ENCODE results near the gene ACBD6. TPM values are rescaled to one million over a fixed set of nuclear protein-coding genes. Genes with fewer than 3 reads are reported as not detected.

The ACBD6 gene
- total and polyA plus RNA-seq, 2 of the 4 experiments (the other 2 are of a cell fraction): 52.5 to 59.1 TPM

DNA sequence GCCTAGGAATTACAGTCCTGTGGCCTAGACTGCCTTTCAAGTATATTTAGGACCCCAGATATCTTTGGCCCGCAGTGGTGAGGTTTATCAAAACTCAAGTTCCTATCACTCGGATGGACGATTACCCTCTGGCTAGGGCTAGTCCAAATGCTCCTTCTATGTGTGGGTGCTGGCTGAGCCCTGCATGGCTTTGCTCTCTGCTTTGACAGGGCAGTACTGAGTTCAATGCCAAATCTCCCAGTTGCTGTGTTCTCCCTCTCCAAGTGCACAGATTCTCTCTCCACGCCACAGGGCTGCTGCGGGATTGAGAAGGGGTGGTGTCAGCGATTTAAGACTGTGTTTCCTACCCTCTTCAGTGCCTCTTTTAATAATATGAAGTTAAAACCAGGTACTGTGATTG lies 175.3 kb downstream of the ACBD6 start:
- Histone ChIP-seq H2BK120ac (ENCODE audit: low read depth, low read length) (no peak overlapping the region), H2BK20ac (ENCODE audit: low read depth, low read length) (no peak overlapping the region), H2AK9ac (replicated peaks; ENCODE audit: low read depth, low read length, poor library complexity) (no peak overlapping the region), H3K14ac (replicated peaks; ENCODE audit: low read depth, low read length) (no peak overlapping the region), H3K79me1 (ENCODE audit: low read depth in 1 of 2, low read length in 2 of 2) (peaks cover 0 to 26% of the 10 kb centered on the region in 2 experiments), H2AFZ (replicated peaks; ENCODE audit: low read length, poor library complexity) (no peak overlapping the region), H4K91ac (ENCODE audit: insufficient read depth, low read depth, low read length) (no peak overlapping the region), H3K36me3 (ENCODE audit: control insufficient read depth, insufficient read depth, low read length) (peaks cover 2% of the 10 kb centered on the region; the same call in 1 of the 2 replicates), H4K20me1 (ENCODE audit: insufficient read depth, low read length) (peaks cover 8% of the 10 kb centered on the region; the same call in 1 of the 2 replicates), H2BK5ac (ENCODE audit: low read depth, low read length, poor library complexity, severe bottlenecking) (no peak overlapping the region), H2BK15ac (ENCODE audit: low read depth, low read length) (no peak overlapping the region), H4K8ac (ENCODE audit: low read depth in 2 of 2, low read length in 2 of 2) (no peak overlapping the region), H3K56ac (ENCODE audit: extremely low read depth, insufficient read depth, low read length) (no peak overlapping the region), H3K9ac (ENCODE audit: low read depth, low read length) (no peak overlapping the region), H3K18ac (ENCODE audit: low read depth, low read length) (no peak overlapping the region), H2AK5ac (ENCODE audit: low read depth, low read length) (no peak overlapping the region), H3K27ac (ENCODE audit: insufficient read depth, low read length) (no peak overlapping the region), H4K5ac (ENCODE audit: low read depth, low read length) (no peak overlapping the region), H3K9me1 (ENCODE audit: insufficient read depth, low read length) (peaks cover 6% of the 10 kb centered on the region; the same call in 1 of the 2 replicates), H3K4ac (ENCODE audit: low read depth, low read length) (no peak overlapping the region), H3K27me3 (ENCODE audit: control insufficient read depth, insufficient read depth, low read length) (no peaks in the 10 kb centered on the region), H3K4me1 (ENCODE audit: control insufficient read depth, insufficient read depth, low read length) (no peaks in the 10 kb centered on the region), H3K4me2 (ENCODE audit: low read depth, low read length) (no peak overlapping the region), H3K9me3 (ENCODE audit: control insufficient read depth, insufficient read depth, low read length) (no peaks in the 10 kb centered on the region), H3K23ac (ENCODE audit: low read depth, low read length) (no peak overlapping the region), H3K4me3 (ENCODE audit: insufficient read depth, low read depth, low read length) (no peak overlapping the region)
- intact Hi-C loops (cut with micrococcal nuclease): loop anchor here (5.0 kb wide), 1 partner anchor 35 kb away; no protein-coding TSS in a partner anchor
- ATAC-seq (ENCODE audit: low read depth): no peak
- ChIA-PET POLR2A (ENCODE audit: unreplicated experiment) (no interaction called here), CTCF (no interaction called here)
- TF ChIP-seq BHLHE40 (IDR thresholded peaks at IDR 0.05; ENCODE audit: low read depth, low read length) (no peak), CHD1 (IDR thresholded peaks at IDR 0.05; ENCODE audit: low read depth, low read length) (no peak), POLR2A (IDR thresholded peaks at IDR 0.05; ENCODE audit: low read depth, low read length) (no peak), CEBPB (IDR thresholded peaks at IDR 0.05; ENCODE audit: low read depth, low read length) (no peak), MAFK (IDR thresholded peaks at IDR 0.05; ENCODE audit: low read depth, low read length) (no peak), RFX5 (IDR thresholded peaks at IDR 0.05; ENCODE audit: low read depth, low read length) (no peak), ELK1 (IDR thresholded peaks at IDR 0.05; ENCODE audit: borderline replicate concordance, low read depth, low read length) (no peak), MAZ (IDR thresholded peaks at IDR 0.05; ENCODE audit: borderline replicate concordance, low read depth, low read length) (no peak)
- in situ Hi-C loops (cut with MboI; ENCODE audit: low sequenced_read_pairs): no loop called here
- no CpG with 5 or more reads among the region's 6 CpGs for WGBS, 2 experiments (ENCODE audit: extremely low coverage in 2 of 2, insufficient read length in 1 of 2)
- dilution Hi-C loops (cut with HindIII; ENCODE audit: low sequenced_read_pairs, unreplicated experiment): no loop called here
- BruUV-seq (replicated peaks): no TSS peak
- DNase-seq: no peak
